Mononuclear cell (primary cell): ENCODE results near the gene PLA2G15. TPM values are rescaled to one million over a fixed set of nuclear protein-coding genes. Genes with fewer than 3 reads are reported as not detected.

ENCODE experiments used
- H3K27me3 ChIP-seq: 2 replicates; pipeline ENCODE4 v1.6.0; 2011; ENCODE audit warnings: low read length, control low read depth; ENCODE audit not compliant: insufficient read depth
- H3K4me1 ChIP-seq: 2 replicates; pipeline ENCODE4 v1.5.1; 2011; ENCODE audit warnings: mild to moderate bottlenecking, low read length, control low read depth; ENCODE audit not compliant: insufficient read depth
- H3K4me3 ChIP-seq: 2 replicates; pipeline ENCODE4 v1.5.1; 2011; ENCODE audit warnings: mild to moderate bottlenecking, low read length, moderate library complexity
- H3K9me3 ChIP-seq: 2 replicates; pipeline ENCODE4 v1.5.1; 2011; ENCODE audit warnings: low read depth, mild to moderate bottlenecking, control low read depth, low read length
- total RNA-seq: library from RNA; depleted of rRNA; stranded (reverse); fragments of >200 nt; gene quantifications from one replicate; pipeline ENCODE4 v1.2.3, GENCODE V29; 2012

The PLA2G15 gene
- total RNA-seq, 1 donor = 10.1 TPM

DNA sequence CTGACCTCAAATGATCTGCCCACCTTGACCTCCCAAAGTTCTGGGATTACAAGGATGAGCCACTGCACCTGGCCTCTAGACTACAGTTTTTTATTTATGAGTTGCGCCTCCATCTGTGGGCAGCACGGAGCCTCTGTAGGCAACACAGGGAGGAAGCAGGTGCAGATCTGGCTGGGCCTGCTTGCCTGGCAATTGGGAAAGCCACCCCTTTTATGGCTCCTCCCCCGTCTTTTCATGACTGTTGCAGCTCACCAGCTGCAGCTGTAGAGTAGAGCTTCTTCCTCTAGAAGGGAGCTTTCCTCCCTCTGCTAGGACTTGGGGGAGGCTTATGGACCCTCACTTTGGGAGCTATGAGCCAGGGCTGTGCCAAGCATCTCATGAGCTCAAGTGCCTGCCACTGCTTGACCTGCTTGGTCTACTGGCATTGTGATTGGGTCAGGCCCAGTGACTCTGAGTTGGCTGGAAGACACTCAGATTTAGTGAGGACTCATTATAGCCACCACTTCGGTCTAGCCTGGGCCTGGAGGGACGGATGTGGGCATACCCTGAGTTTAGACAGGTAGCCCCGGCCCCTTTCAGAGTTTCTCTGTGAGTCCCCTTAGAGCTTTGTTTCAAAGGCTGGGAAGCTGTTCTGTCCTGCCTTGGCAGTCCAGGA is 12.2 kb downstream of the PLA2G15 start:
- Histone ChIP-seq H3K4me1 (peaks cover 28% of the 10 kb centered on the region), H3K27me3 (no peaks in the 10 kb centered on the region), H3K9me3 (no peaks in the 10 kb centered on the region), H3K4me3 (no peak overlapping the region)

DNA sequence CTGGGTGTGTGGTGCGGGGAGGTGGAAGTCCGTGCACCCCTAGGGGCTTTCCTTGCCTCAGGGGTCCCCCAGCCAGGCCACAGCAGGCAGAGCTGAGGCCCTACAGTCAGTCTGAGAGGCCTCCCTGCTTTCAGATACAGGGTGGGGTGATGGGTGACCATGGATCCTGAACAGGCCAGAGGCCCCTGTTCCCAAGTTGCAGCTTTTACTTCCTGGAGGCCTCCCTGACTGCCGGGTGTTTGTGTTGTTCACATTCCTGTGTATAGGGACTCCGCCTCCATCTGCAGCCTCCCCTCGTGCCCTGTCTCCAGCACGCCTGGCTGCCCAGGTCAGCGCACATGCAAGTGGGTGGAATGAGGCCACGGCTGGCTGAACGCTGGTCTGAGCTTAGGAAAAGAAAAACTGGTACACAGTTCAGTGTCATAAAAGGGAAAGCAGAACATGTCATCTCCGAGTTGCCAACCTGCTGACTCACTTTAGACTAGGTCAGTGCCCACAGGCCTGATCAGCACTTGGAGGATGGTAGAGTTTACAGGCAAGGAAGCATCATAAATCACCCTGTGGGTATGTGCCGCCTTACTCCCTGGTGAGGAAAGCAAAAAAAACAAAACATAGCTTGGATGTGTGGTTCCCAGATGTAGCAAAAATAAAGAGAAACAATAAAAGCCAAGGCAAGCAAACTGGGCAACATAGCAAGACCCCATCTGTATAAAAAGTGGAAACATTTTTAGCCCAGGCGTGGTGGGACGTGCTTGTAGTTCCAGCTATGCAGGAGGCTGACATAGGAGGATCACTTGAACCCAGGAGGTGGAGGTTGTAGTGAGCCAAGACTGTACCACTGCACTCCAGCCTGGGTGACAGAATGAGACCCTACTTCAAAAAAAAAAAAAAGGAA is 13.0 kb downstream of the PLA2G15 start:
- Histone ChIP-seq H3K9me3 (no peaks in the 10 kb centered on the region), H3K4me3 (no peak overlapping the region), H3K27me3 (no peaks in the 10 kb centered on the region), H3K4me1 (peaks cover 28% of the 10 kb centered on the region)

DNA sequence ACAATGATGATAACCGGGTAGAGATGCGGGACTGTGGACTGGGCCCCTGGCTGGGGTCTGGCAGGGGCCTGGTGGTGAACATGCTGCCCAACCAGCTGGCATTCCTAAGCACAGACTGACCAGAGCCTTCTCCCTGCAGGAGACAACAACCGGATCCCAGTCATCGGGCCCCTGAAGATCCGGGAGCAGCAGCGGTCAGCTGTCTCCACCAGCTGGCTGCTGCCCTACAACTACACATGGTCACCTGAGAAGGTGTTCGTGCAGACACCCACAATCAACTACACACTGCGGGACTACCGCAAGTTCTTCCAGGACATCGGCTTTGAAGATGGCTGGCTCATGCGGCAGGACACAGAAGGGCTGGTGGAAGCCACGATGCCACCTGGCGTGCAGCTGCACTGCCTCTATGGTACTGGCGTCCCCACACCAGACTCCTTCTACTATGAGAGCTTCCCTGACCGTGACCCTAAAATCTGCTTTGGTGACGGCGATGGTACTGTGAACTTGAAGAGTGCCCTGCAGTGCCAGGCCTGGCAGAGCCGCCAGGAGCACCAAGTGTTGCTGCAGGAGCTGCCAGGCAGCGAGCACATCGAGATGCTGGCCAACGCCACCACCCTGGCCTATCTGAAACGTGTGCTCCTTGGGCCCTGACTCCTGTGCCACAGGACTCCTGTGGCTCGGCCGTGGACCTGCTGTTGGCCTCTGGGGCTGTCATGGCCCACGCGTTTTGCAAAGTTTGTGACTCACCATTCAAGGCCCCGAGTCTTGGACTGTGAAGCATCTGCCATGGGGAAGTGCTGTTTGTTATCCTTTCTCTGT is 14.0 kb downstream of the PLA2G15 start:
- no peaks in the 10 kb centered on the region for H3K9me3 ChIP-seq
- no peaks in the 10 kb centered on the region for H3K27me3 ChIP-seq
- H3K4me3 ChIP-seq = no peak overlapping the region
- peaks cover 36% of the 10 kb centered on the region for H3K4me1 ChIP-seq

DNA sequence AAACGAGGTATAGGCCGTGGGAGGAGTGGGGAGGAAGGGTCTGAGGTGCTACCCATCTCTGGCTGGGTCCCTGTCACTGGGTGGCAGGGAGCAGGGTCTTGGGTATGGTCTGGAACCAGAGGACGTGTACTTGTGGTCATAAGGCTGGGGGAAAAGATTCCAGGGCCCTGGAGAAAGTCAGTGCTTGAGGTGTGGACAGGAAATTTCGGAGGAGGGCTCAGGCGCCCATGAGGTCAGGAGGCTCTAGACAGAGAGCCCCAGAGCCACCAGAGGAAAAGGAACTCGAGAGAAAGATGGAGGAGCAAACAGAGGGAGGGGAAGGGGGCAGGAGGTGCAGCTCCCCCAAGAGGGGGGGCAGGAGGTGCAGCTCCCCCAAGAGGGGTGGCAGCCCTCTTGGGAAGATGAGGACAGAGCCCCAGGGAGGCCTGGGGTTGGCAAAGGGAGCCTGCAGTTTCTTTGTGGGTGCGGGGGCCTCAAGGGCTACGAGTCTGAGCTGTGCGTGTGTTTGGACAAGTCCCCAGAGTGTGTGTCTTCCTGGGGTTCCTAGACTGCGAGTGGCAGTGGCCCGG is 18.5 kb downstream of the PLA2G15 start:
- Histone ChIP-seq H3K4me3 (peak overlapping the region; percentile 74), H3K27me3 (no peaks in the 10 kb centered on the region), H3K9me3 (no peaks in the 10 kb centered on the region), H3K4me1 (peaks cover 39% of the 10 kb centered on the region)

DNA sequence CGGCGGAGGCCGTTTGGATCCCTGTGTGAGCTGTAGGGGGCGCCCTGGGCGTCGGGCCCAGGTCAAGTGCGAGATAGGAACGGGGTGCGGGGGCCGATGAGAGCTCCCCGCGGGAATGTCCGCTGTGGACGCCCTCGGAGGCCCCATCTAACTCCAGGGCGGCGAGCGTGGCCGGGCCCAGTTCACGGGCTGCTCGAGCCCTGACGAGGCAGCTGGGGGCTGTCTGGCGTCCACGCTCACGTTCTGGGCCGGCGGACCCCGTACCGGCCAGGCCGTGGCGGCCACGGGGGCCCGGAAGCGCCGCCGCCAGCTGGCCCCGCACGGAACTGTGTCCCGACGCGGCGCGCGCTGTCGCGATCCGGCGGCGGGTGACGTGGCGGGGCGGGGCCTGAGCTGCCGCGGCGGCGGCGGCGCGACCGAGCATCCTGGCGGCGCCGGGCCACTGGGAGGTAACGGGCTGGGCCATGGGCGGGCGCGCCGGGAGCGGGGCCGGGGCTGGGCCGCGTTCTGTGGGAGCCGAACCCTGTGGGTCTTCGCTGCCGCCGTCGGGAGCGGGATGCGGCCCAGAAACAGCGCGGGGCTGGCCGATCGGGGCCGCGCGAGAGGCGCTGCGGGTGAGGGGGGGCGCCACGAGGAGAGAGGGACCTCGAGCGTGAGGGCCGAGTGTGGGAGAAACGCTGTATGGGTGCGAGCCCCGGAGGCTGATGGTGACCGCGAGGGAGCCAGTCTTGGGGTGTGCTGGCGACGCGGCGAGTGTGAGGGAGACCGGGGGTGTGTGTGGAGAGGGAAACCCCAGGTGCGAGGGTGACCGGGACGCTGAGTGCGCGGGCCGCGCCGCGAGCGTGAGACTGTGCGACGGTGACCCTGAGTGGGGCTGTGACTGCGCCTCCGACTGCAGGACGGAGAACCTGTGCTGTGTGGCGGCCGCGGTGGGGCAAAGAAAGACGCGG is 19.2 kb downstream of the PLA2G15 start, which contains the start of gene SLC7A6:
Gene SLC7A6 (plus strand): TSS at position 399 of the 950 bp plus-strand sequence. CDS start 10,201 bp downstream, outside the sequence.
- peak within 1 kb of the TSS; percentile 74 for H3K4me3 ChIP-seq
- peaks cover 38% of the 10 kb centered on the region for H3K4me1 ChIP-seq

DNA sequence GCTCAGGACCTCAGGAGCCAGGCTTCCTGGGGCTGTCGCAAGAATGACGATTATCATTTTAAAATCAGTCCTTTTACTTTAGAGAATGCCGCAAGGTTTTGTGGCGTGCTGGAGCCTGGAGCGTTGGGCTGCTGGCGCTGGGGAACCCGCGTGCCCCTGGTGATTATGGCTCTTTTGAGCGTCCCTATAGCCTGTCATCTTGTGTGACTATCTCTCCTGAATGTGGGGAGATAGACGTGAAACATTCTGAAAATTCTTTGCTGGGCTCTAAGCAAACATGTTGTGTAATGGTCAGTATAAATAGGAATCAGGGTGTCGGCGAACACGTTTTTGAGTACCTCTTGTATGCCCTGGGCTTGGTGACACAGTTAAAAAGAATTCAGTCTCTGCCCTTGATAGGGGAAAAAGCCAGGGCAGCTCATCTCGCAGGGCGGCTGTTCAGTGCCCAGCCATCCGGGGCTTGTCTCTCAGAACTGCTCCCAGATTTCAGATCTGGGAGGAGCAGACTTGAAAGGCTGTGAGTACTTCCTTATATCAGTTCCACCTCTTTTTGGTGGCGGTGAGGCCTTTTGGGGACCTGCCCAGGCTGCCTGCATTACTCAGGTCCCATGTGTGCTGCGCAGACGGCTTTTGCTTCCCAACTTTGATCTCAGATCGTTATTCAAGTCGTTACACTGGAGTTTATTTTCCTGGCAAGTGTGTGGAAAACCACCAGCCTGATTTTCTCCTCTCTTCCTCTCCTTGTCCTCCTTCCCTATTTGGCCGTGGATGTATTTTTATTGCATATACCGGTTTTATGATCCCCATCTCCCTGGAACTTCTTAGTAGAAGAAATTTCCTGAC is 20.1 kb downstream of the PLA2G15 start:
- no peaks in the 10 kb centered on the region for H3K27me3 ChIP-seq
- H3K9me3 ChIP-seq = no peaks in the 10 kb centered on the region
- peaks cover 47% of the 10 kb centered on the region for H3K4me1 ChIP-seq
- H3K4me3 ChIP-seq = peak overlapping the region; percentile 74

More for the DNA sequence above, 19.2 kb downstream of the PLA2G15 start, which contains the start of gene SLC7A6:
- Histone ChIP-seq H3K27me3 (no peaks in the 10 kb centered on the region), H3K9me3 (no peaks in the 10 kb centered on the region)

DNA sequence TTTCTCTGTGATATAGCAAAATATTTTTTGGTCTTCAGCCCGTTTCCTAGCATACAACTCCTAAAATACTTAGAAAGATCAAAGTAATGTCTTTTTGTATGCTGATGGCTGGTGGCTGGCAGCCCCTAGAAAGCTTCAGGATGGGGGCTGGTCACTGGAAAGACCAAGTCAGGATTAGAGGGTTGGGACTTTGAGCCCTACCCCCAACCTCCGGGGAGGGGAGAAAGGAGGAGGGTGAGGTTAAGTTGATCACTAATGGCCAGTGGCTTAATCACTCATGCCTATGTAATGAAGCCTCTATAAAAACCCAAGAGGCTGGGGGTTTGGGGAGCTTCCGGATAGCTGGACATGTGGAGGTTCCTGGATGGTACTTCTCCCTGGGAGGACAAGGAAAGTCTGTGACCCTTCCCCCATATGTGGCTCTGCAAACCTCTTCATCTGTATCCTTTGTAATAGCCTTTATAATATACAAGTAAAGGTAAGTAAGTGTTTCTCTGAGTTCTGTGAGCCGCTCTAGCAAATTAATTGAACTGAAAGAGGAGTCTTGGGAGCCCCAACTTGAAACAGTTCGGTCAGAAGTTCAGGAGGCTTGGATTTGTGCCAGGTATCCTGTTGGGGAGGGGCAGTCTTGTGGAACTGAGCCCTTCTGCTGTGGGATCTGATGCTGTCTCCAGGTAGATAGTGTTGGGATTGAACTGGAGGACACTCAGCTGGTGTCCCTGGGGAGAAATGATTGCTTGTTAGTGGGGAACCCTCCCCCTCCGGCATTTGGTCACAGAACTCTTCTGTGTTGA is 22.6 kb downstream of the PLA2G15 start:
- Histone ChIP-seq H3K27me3 (no peaks in the 10 kb centered on the region), H3K9me3 (no peaks in the 10 kb centered on the region), H3K4me3 (no peak overlapping the region), H3K4me1 (peaks cover 61% of the 10 kb centered on the region)

DNA sequence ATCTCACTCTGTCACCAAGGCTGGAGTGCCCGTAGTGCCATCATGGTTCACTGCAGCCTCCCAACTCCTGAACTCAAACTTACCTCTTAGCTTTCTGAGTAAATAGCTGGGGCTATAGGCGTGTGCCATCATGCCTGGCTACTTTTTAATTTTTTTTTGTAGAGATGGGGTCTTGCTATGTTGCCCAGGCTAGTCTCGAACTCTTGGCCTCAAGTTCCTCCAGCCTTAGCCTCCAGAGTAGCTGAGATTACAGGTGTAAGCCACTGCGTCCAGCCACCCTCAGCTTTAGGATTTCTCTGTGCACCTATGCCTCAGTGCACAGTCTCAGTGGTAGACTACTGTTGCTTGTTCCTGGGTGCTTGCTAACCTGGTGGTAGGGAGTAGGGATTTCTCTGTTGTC is 24.6 kb downstream of the PLA2G15 start:
- H3K9me3 ChIP-seq = no peaks in the 10 kb centered on the region
- no peaks in the 10 kb centered on the region for H3K27me3 ChIP-seq
- H3K4me3 ChIP-seq = no peak overlapping the region
- H3K4me1 ChIP-seq = peaks cover 70% of the 10 kb centered on the region

DNA sequence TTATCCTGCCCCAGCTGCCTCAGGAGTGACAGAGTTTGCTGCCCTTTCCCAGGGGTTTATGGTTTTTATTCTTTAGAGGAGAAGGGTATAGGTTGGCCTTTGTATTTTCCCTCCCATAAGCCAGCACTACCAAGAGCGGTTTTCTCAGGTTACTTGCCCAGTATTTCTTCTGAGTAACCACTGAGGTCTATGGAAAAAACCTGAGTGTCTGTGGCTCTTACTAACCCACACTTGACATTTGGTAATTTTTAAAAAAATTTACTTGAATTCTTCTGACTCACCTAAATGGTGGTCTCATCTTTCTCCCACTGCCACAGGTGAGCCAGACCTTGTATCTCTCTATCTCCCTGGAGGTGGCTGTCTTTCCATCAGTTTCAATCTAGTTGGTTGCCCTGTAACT is 25.2 kb downstream of the PLA2G15 start:
- Histone ChIP-seq H3K4me3 (no peak overlapping the region), H3K4me1 (peaks cover 70% of the 10 kb centered on the region), H3K27me3 (no peaks in the 10 kb centered on the region), H3K9me3 (no peaks in the 10 kb centered on the region)

DNA sequence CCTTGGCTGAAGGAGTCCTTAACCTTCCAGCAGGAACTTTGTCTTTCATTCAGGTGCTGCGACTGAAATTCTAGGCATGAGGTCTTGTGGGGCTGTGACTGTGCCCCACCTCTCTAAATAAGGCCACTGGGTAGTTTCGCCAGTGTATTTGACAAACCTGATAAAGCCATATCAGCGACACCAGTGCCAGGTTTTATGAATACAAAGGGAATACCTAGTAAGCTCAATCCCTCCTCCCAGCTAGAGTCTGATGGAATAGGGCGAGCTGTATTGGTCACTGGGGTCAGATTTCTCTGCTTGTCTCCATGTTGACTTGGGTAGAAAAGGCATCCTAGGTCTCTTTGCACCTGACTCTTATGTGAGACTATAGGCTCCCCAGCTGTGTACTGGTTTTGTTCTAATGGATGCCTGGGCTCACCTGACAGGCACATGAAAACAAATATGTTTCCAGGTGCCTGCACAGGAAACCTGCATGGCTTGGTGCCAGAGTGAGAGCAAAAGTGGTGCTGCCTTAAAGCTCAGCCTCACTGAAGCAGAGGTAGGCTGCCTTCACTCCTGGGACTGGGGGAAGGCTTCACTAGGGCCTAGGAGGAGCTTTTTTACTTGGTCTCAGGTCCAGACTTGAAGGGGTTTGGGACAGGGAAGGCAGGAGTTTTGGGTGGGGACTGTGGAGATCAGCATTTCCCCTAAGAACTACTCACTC is 27.5 kb downstream of the PLA2G15 start:
- H3K4me3 ChIP-seq = no peak overlapping the region
- H3K27me3 ChIP-seq = no peaks in the 10 kb centered on the region
- peaks cover 74% of the 10 kb centered on the region for H3K4me1 ChIP-seq
- no peaks in the 10 kb centered on the region for H3K9me3 ChIP-seq

DNA sequence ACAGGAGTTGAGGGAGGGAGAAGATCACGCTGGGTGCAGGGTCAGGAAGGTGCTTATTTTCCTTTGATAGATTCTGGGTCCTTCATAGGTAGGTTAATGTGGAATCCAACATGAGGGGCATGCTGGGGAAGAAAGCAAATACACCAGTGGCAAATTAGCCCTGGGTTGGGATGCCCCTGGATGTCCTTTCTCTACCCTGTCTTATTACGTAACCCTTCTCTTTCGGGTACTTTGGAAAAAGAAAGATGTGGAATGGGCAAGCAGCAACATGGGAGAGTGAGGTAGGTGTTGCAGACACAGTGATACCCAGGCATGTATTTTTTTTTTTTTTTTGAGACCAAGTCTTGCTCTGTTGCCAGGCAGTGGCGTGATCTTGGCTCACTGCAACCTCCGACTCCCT is 28.3 kb downstream of the PLA2G15 start:
- Histone ChIP-seq H3K4me1 (peaks cover 69% of the 10 kb centered on the region), H3K4me3 (no peak overlapping the region), H3K9me3 (no peaks in the 10 kb centered on the region), H3K27me3 (no peaks in the 10 kb centered on the region)

DNA sequence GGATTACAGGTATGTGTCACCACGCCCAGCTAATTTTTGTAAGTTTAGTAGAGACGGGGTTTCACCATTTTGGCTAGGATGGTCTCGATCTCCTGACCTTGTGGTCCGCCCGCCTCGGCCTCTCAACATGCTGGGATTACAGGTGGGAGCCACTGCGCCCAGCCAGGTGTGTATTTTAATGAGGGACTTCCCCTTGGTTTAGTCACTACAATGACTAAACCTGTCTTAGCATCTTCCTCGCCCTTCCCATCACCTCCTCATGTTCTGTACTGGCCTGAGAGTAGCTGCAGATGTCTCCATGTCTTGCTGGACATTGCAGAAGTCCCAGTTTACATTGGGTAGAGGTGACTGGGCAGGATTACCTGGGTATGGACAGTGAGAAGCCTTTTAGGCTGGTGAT is 28.7 kb downstream of the PLA2G15 start:
- H3K4me3 ChIP-seq = no peak overlapping the region
- peaks cover 69% of the 10 kb centered on the region for H3K4me1 ChIP-seq
- no peaks in the 10 kb centered on the region for H3K27me3 ChIP-seq
- no peaks in the 10 kb centered on the region for H3K9me3 ChIP-seq
